GM19239 (cell line): ENCODE results near the gene INPP5A.
"Not testable (repeated sequence)": the region's sequence is repeated elsewhere in the genome, so short reads cannot be mapped to it uniquely, and the experiment has no call there.

Experiments
- DNase-seq: peaks from one replicate; pipeline ENCODE4 v3.0.0; 2011; ENCODE audit warnings: low spot score; ENCODE audit not compliant: insufficient read length
- FAIRE-seq: peaks from 2 replicates; lab custom pipeline; 2011; peaks lifted over from hg19 to GRCh38; lab: Jason Lieb, UNC

The INPP5A gene

DNA sequence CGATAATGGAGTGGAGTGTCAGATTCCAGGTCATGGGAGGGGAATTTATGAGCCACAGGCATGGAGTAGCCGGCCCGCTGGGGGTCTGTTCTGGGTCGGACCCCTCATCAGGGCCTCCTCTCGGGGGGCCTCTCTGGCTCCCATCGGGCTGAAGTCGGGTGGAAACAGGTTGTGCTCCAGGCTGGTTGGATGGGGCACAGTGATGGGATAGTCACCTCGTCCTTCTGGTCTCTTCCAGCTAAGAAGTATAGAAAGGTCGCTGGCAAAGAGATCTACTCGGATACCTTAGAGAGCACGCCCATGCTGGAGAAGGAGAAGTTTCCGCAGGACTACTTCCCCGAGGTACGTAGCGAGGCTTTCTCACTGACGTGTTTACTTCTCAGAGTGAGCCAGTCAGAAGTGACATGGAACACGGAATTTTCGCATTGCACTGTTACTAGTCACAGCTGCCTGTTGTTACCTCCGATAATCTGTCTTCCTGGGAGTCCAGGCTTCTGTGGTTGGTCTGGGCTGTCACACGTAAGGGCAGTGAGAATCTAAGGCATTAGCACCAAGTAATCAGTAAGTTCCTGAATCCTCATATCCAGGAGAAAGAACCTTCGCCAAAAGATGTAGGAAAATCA is 160.1 kb downstream of the INPP5A start:
- DNase-seq (no peak), FAIRE-seq (no peak)

DNA sequence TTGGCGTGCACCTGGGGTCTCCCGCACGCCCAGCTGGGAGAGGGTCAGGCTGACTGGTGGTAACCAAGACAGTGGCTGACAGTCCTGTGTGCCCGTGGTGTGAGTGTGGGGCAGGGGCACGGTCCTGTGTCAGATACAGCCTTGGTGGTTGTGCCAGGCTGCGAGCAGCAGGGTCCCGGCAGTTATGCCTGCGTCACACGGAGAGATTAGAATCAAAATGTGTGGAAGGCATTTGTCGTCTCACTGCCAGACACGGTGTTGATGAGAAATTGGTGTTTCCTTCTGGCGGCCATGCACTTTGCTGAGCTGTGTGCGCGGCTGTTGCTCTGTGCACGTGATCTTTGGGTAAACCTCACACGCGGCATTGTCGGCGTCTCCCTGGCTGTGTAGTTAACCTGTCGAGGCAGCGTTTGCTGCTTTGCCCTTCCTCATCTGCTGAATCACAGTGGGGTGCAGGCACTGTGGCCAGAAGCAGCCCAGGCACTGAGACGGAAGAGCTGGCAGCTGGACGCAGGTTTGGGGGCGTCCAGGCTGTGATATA is 160.7 kb downstream of the INPP5A start:
- DNase-seq (no peak), FAIRE-seq (no peak)

- FAIRE-seq = no peak
- no peak for DNase-seq
Observed at GRCh38 chr10:132698761-132699391, 161.3 kb downstream of the INPP5A start.

- FAIRE-seq = no peak
- no peak for DNase-seq
Observed at GRCh38 chr10:132699411-132700155, 162.0 kb downstream of the INPP5A start.

DNA sequence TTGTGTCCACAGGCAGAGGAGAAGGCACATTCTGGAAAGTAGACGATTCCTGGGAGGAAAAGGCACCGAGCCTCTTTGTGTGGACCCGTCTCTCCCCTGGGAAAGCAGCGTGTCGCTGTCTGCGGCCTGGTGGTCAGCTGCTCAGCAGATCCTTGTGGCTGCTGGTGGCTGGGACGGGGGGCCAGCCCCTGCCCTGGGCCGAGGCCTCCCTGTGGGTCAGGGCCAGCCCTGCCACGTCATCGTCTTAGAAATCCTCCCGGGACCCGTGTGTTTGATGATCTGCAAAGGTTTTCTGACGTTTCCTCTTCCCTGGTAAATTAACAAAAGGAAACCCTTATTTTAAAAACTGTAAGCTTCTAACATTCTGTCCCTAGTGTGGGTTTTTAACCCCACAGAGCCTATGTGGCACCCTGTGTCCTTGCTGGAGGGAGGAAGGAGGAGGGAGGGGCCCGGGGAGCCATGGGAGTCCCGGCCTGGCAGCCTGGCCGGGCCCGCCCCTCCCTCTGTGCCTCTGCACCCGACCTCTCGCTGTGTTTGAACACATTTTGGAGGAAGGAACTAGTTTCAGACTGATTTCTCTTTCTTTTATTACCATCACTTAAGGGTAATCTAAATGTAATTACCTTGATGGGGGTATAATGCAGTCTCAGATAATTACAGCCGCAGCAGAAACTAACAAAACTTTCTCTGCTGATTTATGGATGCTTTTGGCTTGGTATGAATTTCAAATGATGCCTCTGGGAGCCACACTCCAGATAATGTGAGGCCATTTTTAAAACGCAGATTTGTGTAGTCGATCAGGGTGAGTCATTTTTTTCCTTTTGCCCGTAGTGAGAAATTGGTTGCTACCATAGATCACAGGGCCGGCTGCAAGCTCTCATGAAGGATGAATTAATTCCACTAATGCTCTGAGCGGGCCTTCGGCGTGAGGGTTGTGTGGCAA is 162.8 kb downstream of the INPP5A start:
- no peak for DNase-seq
- FAIRE-seq = no peak

- no peak for FAIRE-seq
Observed at GRCh38 chr10:132701099-132701845, 163.7 kb downstream of the INPP5A start.

GRCh38 chr10:132701846-132702190 is 164.2 kb downstream of the INPP5A start:
- DNase-seq = no peak
- no peak for FAIRE-seq

More at GRCh38 chr10:132701099-132701845, 163.7 kb downstream of the INPP5A start:
- no peak for DNase-seq

- FAIRE-seq (no peak), DNase-seq (no peak)
Observed at GRCh38 chr10:132702601-132703418, 165.2 kb downstream of the INPP5A start.

GRCh38 chr10:132703419-132704007 is 165.9 kb downstream of the INPP5A start:
- DNase-seq (no peak), FAIRE-seq (no peak)

DNA sequence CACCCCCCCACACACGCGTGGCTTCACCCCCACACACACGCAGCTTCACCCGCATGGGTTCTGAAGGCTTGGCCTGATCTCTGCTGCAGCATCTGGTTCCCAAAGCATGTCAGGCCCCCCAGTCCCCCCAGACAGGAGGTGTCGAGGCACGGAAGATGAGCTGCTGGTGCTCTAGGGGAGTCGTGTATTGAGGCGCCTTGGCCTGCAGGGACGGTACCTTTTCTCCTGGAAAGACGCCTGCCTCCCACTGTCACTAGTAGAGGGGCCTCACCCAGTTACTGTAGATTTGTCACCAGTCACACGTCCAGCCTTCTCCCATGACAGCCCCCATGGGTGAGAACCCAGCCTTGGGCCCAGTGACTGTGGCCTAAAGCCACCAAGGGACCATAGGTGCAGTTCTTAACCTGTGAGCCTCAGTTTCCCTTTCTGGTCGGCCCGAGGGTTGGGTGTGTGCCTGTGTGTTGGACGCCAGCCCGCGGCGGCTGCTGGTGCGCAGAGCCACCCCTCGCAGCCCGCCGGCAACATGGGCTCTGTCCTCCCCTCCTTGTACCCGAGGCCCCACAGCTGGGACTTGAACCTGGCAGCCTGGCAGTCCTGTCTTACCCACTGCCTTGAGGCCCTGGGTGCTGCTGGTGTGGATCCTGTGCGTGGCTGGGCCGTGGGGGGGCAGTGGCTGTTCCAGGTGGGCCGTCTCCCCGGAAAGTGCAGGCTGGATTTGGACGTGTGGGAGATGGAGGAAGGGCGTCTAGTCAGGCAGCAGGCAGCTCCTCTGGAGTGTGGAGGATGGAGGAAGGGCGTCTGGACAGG is 166.6 kb downstream of the INPP5A start:
- no peak for DNase-seq
- no peak for FAIRE-seq

DNA sequence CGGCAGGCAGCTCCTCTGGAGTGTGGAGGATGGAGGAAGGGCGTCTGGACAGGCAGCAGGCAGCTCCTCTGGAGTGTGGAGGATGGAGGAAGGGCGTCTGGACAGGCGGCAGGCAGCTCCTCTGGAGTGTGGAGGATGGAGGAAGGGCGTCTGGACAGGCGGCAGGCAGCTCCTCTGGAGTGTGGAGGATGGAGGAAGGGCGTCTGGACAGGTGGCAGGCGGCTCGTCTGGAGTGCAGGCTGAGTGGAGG is 167.2 kb downstream of the INPP5A start:
- FAIRE-seq, DNase-seq: not testable (repeated sequence)

DNA sequence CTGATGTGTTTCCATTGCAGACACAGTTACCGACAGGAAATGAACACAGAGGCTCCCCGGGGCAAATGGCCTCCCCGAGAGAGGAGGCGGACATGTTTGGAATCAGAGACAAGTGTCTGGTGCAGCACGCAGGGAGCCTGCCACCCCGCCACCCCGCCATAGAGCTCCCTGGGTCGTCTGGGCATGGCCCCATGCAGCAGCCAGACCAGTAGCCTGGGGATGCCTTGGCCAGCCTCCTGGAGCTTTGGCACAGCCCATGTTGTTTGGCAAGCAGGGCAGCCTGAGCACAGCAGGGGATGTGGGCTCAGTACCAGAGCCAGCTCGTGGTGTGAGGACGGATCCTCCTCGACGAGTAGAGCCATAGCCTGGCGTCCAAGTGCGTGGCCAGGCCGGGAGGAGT is 167.6 kb downstream of the INPP5A start:
- DNase-seq (no peak), FAIRE-seq (no peak)

- no peak for FAIRE-seq
- no peak for DNase-seq
Observed at GRCh38 chr10:132705943-132706342, 168.4 kb downstream of the INPP5A start.

DNA sequence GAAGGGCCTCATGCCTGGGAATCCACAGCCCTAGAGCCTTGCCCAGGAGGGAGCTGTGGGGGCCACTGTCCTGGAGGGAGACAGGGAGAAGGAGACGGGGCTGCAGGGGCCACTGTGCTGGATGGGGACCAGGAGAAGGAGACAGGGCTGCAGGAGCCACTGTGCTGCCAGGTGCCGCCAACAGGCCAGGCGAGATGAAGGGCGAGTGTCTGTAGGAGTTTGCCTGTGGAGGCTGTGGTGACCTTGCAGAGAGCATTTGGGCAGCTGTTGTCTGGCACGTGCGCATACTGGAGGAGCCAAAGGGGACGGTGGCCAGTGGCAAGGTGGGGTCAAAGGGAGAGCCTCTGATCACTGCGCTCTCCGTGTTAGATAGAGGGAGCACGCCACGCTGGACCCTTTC is 169.1 kb downstream of the INPP5A start:
- DNase-seq = no peak

DNA sequence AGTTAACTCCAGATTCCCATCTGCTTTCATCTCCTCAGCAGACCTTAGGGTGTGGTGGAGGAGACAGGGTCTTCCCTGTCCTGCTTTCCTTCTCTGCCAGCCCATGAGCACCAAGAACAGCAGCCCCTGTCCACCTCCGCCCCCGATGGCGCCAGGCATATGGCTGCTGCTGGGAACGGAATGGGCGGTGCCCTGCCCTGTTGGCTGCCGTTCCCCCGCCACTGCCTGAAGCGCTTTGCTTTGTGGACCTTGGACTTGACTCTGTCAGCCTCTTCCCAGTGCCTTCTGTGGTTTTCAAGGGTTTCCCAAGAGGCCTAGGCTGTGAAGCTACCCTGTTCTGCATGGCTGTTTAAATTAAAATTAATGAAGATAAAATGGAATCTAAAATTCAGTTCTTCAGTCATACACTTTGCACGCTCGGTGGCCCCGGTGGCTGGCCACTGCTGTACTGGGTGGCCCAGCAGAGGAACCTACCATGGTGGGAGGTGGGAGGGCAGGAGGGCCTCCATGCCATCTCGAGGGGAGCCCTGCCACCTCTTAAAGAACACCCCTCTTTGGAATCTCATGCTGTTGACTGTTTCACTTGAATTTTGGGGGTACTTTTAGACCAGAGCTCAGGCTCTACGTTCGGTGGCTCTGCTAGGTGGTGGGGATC is 169.7 kb downstream of the INPP5A start:
- no peak for DNase-seq
- FAIRE-seq = no peak

More for the DNA sequence above, 169.1 kb downstream of the INPP5A start:
- no peak for FAIRE-seq

DNA sequence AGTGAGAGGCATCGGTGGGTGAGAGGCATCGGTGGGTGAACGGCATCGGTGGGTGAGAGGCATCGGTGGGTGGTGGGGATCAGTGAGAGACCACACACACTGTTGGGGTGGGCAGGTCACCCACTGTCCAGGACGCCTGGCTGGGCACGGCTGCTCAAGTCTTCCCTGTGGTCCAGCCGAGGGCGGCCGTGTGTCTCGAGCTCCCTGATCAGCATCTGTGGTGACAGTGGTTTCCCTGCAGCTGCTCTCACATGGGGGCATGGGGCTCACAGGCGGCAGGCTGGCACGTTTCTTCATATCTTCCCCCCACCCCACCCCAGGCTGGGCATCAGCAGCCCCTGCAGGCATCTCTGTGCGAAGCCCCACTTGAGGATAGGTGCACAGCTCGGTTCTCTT is 170.2 kb downstream of the INPP5A start:
- no peak for FAIRE-seq
- DNase-seq = no peak

DNA sequence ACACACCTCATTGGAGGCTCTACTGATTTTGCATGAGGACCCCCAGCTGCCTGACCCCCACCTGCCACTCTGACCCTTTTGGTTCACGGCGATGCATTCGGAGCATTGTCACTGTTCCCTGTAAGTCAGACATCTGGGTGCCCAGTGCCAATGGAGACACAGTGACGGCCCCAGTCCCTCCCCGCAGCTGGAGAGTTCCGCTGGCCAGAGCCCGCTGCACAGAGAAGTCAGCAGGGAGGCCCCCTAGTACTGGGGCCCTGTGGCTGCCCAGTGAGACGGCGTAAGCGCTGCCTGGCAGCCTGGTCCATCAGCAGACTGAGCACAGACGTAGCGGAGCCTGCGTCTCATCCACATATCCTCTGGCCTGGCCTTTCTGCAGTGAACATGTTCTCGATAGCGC is 170.9 kb downstream of the INPP5A start:
- DNase-seq = no peak
- no peak for FAIRE-seq
